Measurements from ENCODE around the gene HTATIP2. TPM values are rescaled to one million over a fixed set of nuclear protein-coding genes. Genes with fewer than 3 reads are reported as not detected.

HTATIP2 gene
- total RNA-seq, 4 donors from 2014 or later, result 19.3 to 37.1 (median 28.5) TPM

- H3K36me3 ChIP-seq, result no peaks in the 10 kb centered on the region
- H3K4me3 ChIP-seq, result no peak overlapping the region
- H3K9me3 ChIP-seq, result no peaks in the 10 kb centered on the region
- H3K27me3 ChIP-seq, result peaks cover 0 to 3% of the 10 kb centered on the region in 2 donors
- H3K4me1 ChIP-seq, result peaks cover 0 to 5% (median 0%) of the 10 kb centered on the region in 4 donors
- TF ChIP-seq POLR2A (IDR thresholded peaks at IDR 0.05), result no peak
- TF ChIP-seq, protein P1, sequence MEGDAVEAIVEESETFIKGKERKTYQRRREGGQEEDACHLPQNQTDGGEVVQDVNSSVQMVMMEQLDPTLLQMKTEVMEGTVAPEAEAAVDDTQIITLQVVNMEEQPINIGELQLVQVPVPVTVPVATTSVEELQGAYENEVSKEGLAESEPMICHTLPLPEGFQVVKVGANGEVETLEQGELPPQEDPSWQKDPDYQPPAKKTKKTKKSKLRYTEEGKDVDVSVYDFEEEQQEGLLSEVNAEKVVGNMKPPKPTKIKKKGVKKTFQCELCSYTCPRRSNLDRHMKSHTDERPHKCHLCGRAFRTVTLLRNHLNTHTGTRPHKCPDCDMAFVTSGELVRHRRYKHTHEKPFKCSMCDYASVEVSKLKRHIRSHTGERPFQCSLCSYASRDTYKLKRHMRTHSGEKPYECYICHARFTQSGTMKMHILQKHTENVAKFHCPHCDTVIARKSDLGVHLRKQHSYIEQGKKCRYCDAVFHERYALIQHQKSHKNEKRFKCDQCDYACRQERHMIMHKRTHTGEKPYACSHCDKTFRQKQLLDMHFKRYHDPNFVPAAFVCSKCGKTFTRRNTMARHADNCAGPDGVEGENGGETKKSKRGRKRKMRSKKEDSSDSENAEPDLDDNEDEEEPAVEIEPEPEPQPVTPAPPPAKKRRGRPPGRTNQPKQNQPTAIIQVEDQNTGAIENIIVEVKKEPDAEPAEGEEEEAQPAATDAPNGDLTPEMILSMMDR (IDR thresholded peaks at IDR 0.05), result peak; percentile 45 to 84 (median 78)
- TF ChIP-seq EP300 (IDR thresholded peaks at IDR 0.05), result no peak
- 6 to 9% methylated on average over 6 of the region's 6 CpGs for WGBS, 2 donors
- H3K27ac ChIP-seq, result no peak overlapping the region
- DNase-seq (ENCODE audit: low spot score in 2 of 2), result peak in 1 of 2 donors; percentile 21
Observed at GRCh38 chr11:20353829-20354434, 9.6 kb upstream of the HTATIP2 start.

DNA sequence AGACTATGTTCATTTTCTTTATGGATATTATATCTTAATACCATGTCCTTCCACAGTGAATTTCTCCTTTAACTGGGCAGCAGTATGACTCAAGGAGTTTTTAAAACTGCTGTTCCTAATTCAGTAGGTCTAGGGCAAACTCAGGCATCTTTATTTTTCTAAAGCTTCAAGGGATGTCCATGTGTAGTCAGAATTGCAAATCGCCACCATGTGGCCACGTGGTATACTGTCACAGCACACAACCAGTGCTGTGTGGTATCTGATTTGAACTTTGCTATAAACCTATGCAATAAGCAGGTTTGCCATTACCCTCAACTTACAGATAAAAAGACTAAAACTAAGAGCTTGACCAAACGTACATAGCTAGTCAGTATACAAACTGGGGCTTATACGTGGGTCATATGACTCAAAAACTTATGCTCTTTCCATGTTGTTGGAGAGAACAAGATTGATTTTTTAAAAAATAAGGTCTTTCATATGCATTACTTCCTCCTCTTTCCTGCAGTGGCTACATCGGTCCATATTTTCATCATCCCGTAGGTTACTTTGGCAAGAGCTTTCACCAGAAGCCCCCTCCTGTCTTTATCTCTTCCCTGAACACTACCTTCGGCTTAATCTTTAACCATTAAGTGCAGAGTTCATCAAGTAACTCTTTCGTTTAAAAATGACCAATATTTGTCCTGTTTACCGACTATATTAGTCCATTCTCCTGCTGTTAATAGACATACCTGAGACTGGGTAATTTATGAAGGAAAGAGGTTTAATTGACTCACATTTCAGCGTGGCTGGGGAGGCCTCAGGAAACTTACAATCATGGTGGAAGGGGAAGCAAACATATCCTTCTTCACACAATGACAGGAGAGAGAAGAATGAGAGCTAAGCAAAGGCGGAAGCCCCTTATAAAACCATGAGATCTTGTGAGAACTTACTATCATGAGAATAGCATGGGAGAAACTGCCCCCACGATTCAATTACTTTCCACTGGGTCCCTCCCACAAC, 8.0 kb upstream of the HTATIP2 start:
- H3K27ac ChIP-seq, result no peak overlapping the region
- no peak overlapping the region for H3K4me3 ChIP-seq
- H3K27me3 ChIP-seq, result peaks cover 0 to 3% of the 10 kb centered on the region in 2 donors
- no peaks in the 10 kb centered on the region for H3K9me3 ChIP-seq
- H3K4me1 ChIP-seq, result peaks cover 0 to 5% (median 0%) of the 10 kb centered on the region in 4 donors
- TF ChIP-seq, protein P1 (IDR thresholded peaks at IDR 0.05), result peak; percentile 31 to 56 (median 42)
- no peak for TF ChIP-seq POLR2A (IDR thresholded peaks at IDR 0.05)
- no peak for DNase-seq (ENCODE audit: low spot score in 2 of 2)
- no peaks in the 10 kb centered on the region for H3K36me3 ChIP-seq
- 53 to 59% methylated on average over 12 of the region's 12 CpGs for WGBS, 2 donors

GRCh38 chr11:20357150-20357549, 6.4 kb upstream of the HTATIP2 start:
- no peak for DNase-seq (ENCODE audit: low spot score in 2 of 2)
- H3K9me3 ChIP-seq, result no peaks in the 10 kb centered on the region
- TF ChIP-seq POLR2A (IDR thresholded peaks at IDR 0.05), result no peak
- TF ChIP-seq, protein P1 (IDR thresholded peaks at IDR 0.05), result no peak
- no peak for TF ChIP-seq EP300 (IDR thresholded peaks at IDR 0.05)
- no peak overlapping the region for H3K4me3 ChIP-seq
- 56 to 69% methylated on average over 1 of the region's 1 CpG for WGBS, 2 donors
- no peak overlapping the region for H3K27ac ChIP-seq
- no peaks in the 10 kb centered on the region for H3K36me3 ChIP-seq
- peaks cover 0 to 5% (median 0%) of the 10 kb centered on the region in 4 donors for H3K4me1 ChIP-seq
- H3K27me3 ChIP-seq, result no peaks in the 10 kb centered on the region

GRCh38 chr11:20360650-20361049, 2.9 kb upstream of the HTATIP2 start:
- WGBS, 2 donors, result 68 to 69% methylated on average over 7 of the region's 7 CpGs
- peak overlapping the region in 1 of 4 donors; percentile 1 for H3K4me3 ChIP-seq
- H3K27me3 ChIP-seq, result no peaks in the 10 kb centered on the region
- TF ChIP-seq EP300 (IDR thresholded peaks at IDR 0.05), result no peak
- no peak for TF ChIP-seq POLR2A (IDR thresholded peaks at IDR 0.05)
- TF ChIP-seq, protein P1 (IDR thresholded peaks at IDR 0.05), result no peak
- no peak overlapping the region for H3K27ac ChIP-seq
- peaks cover 0 to 14% (median 0%) of the 10 kb centered on the region in 4 donors for H3K4me1 ChIP-seq
- no peaks in the 10 kb centered on the region for H3K36me3 ChIP-seq
- no peaks in the 10 kb centered on the region for H3K9me3 ChIP-seq
- no peak for DNase-seq (ENCODE audit: low spot score in 2 of 2)

DNA sequence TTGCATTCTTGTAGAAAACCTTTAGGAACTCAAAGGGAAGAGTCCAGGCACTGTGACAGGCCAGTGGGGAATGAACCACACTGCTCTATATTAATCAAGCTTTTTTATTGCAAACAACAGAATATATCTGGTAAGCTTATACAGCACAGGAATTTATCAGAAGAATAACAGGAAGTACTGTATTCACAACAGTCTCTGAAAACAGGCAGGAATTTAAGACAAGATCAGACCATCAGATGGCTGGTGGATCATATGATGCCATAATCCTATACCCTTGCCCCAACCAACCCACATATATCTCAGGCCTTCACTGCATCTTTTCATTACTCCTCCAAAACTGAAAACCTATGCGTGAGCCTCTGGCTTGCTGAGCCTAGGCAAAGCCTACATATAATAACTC, 1.0 kb upstream of the HTATIP2 start:
- H3K9me3 ChIP-seq, result no peaks in the 10 kb centered on the region

More for the DNA sequence above, 1.0 kb upstream of the HTATIP2 start:
- Histone ChIP-seq H3K4me3 (no peak overlapping the region), H3K36me3 (no peaks in the 10 kb centered on the region), H3K27ac (peak overlapping the region in 1 of 4 donors; percentile 98), H3K4me1 (peaks cover 0 to 30% (median 9%) of the 10 kb centered on the region in 4 donors), H3K27me3 (no peaks in the 10 kb centered on the region)
- no peak for DNase-seq (ENCODE audit: low spot score in 2 of 2)
- TF ChIP-seq POLR2A (IDR thresholded peaks at IDR 0.05), result no peak
- no peak for TF ChIP-seq EP300 (IDR thresholded peaks at IDR 0.05)
- TF ChIP-seq, protein P1 (IDR thresholded peaks at IDR 0.05), result no peak
- 0 to 44% methylated on average over 1 of the region's 1 CpG for WGBS, 2 donors
